ENCODE results near the gene STON1. TPM values are rescaled to one million over a fixed set of nuclear protein-coding genes. Genes with fewer than 3 reads are reported as not detected.

Gene STON1, protein sequence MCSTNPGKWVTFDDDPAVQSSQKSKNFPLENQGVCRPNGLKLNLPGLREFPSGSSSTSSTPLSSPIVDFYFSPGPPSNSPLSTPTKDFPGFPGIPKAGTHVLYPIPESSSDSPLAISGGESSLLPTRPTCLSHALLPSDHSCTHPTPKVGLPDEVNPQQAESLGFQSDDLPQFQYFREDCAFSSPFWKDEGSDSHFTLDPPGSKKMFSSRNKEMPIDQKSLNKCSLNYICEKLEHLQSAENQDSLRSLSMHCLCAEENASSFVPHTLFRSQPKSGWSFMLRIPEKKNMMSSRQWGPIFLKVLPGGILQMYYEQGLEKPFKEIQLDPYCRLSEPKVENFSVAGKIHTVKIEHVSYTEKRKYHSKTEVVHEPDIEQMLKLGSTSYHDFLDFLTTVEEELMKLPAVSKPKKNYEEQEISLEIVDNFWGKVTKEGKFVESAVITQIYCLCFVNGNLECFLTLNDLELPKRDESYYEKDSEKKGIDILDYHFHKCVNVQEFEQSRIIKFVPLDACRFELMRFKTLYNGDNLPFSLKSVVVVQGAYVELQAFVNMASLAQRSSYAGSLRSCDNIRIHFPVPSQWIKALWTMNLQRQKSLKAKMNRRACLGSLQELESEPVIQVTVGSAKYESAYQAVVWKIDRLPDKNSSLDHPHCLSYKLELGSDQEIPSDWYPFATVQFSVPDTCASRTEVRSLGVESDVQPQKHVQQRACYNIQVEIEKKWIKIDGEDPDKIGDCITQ
- total RNA-seq: 13.2 and 15.0 TPM in 2 replicates
- long read RNA-seq, partial matches to known transcripts: 2 of 2 reads
- long read RNA-seq, other reads (novel, unspliced or antisense): 0 of 2 reads

DNA sequence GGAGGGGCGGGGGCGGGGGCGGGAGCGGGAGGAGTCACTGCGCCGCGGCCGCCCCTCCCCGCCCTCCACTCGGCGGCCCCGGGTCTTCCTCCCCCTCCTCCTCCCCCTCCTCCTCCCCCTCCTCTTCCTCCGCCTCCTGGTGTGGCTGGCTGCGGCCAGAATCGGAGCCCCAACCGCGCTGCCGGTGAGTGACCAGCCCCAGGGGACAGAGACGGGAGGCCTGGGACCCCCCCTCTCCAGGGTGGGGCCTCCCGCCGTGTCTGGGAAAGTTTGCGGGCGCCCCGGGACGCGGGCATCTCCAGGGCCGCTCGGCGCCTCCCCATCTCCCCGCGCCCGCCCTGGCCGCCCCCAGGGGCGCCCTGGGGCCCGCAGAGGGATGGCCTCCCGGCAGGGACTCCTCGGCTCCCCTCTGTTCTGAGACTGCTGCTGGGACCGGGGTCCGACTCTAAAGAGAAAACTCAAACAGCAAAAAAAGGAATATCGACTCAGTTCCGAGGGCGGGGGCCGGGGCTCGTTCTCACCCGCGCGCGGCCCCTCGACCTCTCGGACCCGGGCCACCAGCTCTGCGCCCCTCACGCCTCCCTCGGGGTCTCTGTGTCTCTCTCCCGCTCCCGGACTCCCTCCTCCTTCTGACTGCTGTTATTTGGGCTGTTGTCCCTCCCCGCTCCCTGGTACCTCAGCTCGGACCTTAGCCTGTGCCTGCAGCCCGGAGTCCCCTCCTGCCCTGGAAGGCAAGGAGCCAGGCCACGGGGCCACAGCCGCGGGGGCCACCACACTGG, at the start of gene STON1:
TSS of gene STON1 (plus strand) at position 122 of the 779 bp plus-strand sequence. CDS start 50,480 bp downstream, outside the sequence.
- no peaks in the 10 kb centered on the region for H3K27me3 Mint-ChIP-seq (ENCODE audit: low read depth)
- H3K36me3 Mint-ChIP-seq (ENCODE audit: low read depth): no peaks in the 10 kb centered on the region
- no peak within 1 kb of the TSS for H3K27ac Mint-ChIP-seq (ENCODE audit: unreplicated experiment)
- no peaks in the 10 kb centered on the region for H3K9me3 Mint-ChIP-seq
- DNase-seq (ENCODE audit: low read depth, low spot score): peak; percentile 17
- TF ChIP-seq, protein P1, sequence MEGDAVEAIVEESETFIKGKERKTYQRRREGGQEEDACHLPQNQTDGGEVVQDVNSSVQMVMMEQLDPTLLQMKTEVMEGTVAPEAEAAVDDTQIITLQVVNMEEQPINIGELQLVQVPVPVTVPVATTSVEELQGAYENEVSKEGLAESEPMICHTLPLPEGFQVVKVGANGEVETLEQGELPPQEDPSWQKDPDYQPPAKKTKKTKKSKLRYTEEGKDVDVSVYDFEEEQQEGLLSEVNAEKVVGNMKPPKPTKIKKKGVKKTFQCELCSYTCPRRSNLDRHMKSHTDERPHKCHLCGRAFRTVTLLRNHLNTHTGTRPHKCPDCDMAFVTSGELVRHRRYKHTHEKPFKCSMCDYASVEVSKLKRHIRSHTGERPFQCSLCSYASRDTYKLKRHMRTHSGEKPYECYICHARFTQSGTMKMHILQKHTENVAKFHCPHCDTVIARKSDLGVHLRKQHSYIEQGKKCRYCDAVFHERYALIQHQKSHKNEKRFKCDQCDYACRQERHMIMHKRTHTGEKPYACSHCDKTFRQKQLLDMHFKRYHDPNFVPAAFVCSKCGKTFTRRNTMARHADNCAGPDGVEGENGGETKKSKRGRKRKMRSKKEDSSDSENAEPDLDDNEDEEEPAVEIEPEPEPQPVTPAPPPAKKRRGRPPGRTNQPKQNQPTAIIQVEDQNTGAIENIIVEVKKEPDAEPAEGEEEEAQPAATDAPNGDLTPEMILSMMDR (conservative IDR thresholded peaks at IDR 0.05): peak; percentile 33
- H3K4me3 Mint-ChIP-seq: peak within 1 kb of the TSS; percentile 91
- H3K4me1 Mint-ChIP-seq: peaks cover 39% of the 10 kb centered on the region

DNA sequence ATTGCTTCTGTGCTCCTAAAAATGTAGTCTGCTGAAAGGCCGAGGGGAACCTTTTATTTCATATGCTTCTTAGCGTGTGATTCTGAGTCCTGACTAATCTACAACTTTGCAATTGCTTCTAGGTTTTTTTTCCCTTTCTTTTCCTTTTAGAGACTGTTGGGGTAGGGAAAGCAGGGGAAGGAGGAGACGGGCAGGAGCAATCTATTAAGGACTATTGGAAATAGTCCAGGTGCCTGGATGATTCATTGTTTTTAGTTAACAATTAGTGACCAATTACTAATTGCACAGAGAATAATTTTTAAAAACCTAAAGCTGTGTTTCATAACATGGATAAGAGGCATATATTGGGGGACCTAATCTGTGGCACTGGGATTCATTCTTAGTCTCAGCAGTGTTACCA, 49.4 kb upstream of the STON1 start:
- Mint-ChIP-seq H3K27me3 (ENCODE audit: low read depth) (no peaks in the 10 kb centered on the region), H3K4me3 (no peak overlapping the region), H3K36me3 (ENCODE audit: low read depth) (peaks cover 8% of the 10 kb centered on the region), H3K4me1 (peaks cover 14% of the 10 kb centered on the region), H3K9me3 (no peaks in the 10 kb centered on the region), H3K27ac (ENCODE audit: unreplicated experiment) (no peak overlapping the region)
- TF ChIP-seq, protein P1 (conservative IDR thresholded peaks at IDR 0.05): no peak
- no peak for DNase-seq (ENCODE audit: low read depth, low spot score)

DNA sequence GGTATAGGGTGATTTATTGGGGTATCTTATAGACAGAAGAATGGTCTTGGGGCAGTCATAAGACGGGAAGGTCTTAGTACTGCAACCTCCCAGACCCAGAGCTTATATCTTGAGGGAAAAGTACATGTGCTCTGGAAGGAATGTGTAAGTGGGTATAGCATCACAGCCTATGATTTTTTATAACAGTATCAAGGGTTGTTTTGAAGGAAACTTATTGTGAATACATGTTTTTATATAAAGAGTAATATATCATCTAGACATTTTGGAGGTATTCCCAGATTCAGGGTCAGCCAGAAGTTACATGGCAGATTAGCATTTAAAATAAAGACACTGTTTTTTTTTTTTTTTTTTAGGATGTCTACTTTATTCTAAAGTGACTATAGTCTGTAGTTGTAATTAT, 47.6 kb upstream of the STON1 start:
- Mint-ChIP-seq H3K4me1 (peaks cover 14% of the 10 kb centered on the region), H3K27ac (ENCODE audit: unreplicated experiment) (no peak overlapping the region)

DNA sequence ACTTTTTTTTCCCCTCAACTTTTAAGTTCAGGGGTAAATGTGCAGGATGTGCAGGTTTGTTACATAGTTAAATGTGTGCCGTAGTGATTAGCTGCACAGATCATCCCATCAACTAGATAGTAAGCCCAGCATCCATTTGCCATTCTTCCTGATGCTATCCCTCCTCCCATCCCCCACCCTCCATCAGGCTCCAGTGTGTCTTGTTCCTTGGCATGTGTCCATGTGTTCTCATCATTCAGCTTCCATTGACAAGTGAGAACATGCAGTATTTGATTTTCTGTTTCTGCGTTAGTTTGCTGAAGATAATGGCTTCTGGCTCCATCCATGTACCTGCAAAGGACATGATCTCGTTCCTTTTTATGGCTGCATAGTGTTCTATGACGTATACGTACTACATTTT, 47.2 kb upstream of the STON1 start:
- Mint-ChIP-seq H3K9me3 (no peaks in the 10 kb centered on the region), H3K4me3 (no peak overlapping the region), H3K27ac (ENCODE audit: unreplicated experiment) (no peak overlapping the region), H3K36me3 (ENCODE audit: low read depth) (peaks cover 7% of the 10 kb centered on the region), H3K4me1 (peaks cover 14% of the 10 kb centered on the region), H3K27me3 (ENCODE audit: low read depth) (no peaks in the 10 kb centered on the region)
- TF ChIP-seq, protein P1 (conservative IDR thresholded peaks at IDR 0.05): no peak
- DNase-seq (ENCODE audit: low read depth, low spot score): no peak

More for the DNA sequence above, 47.6 kb upstream of the STON1 start:
- TF ChIP-seq, protein P1 (conservative IDR thresholded peaks at IDR 0.05): no peak
- no peak for DNase-seq (ENCODE audit: low read depth, low spot score)
- H3K27me3 Mint-ChIP-seq (ENCODE audit: low read depth): no peaks in the 10 kb centered on the region
- H3K9me3 Mint-ChIP-seq: no peaks in the 10 kb centered on the region
- H3K36me3 Mint-ChIP-seq (ENCODE audit: low read depth): peaks cover 8% of the 10 kb centered on the region
- no peak overlapping the region for H3K4me3 Mint-ChIP-seq

DNA sequence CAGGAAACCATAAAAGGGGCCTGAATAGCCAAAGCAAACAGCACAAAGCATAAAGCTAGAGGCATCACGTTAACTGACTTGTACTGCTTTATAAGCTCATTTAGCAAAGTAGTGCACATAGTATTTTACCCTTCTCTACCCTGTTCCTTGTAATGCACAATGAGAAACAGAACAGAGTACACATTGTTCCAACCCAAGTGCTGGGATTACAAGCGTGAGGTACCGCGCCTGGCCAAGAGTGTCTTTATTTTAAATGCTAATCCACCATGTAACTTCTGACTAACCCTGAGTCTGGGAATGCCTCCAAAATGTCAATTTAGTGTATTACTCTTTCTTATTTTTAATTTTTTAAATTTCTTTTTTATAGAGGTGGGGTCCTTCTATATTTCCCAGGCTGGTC, 46.4 kb upstream of the STON1 start:
- TF ChIP-seq, protein P1 (conservative IDR thresholded peaks at IDR 0.05): no peak
- no peaks in the 10 kb centered on the region for H3K27me3 Mint-ChIP-seq (ENCODE audit: low read depth)
- no peaks in the 10 kb centered on the region for H3K9me3 Mint-ChIP-seq
- no peak overlapping the region for H3K27ac Mint-ChIP-seq (ENCODE audit: unreplicated experiment)
- H3K4me3 Mint-ChIP-seq: no peak overlapping the region
- H3K36me3 Mint-ChIP-seq (ENCODE audit: low read depth): peaks cover 2% of the 10 kb centered on the region
- no peak for DNase-seq (ENCODE audit: low read depth, low spot score)
- peaks cover 14% of the 10 kb centered on the region for H3K4me1 Mint-ChIP-seq

Data from neural crest cell (in vitro differentiated cells).